CD4-positive, CD25-positive, alpha-beta regulatory T cell (primary cell): ENCODE measurements around the gene BSN. TPM values are rescaled to one million over a fixed set of nuclear protein-coding genes. Genes with fewer than 3 reads are reported as not detected.
"Not testable (repeated sequence)": the region's sequence is repeated elsewhere in the genome, so short reads cannot be mapped to it uniquely, and the experiment has no call there.

Source experiments
- ATAC-seq, 2 donors: fragments of 150-1000 bp; cut with Tn5 transposase; one replicate each; pipeline ENCODE4 v1.10.0; 2021; ENCODE audit warnings: low read depth in 2 of 2, moderate number of reproducible peaks in 2 of 2, moderate library complexity in 1 of 2
- DNase-seq, 3 donors: peaks; one replicate each; pipeline versions ENCODE4 v3.0.0 to v3.0.0-alpha.2; 2012 to 2022; ENCODE audit warnings: mixed read lengths in 1 of 3
- H3K27ac ChIP-seq: one replicate; pipeline ENCODE4 v1.7.0; 2013; ENCODE audit warnings: mild to moderate bottlenecking, low read length; ENCODE audit not compliant: insufficient read depth, poor library complexity, severe bottlenecking
- H3K27me3 ChIP-seq: one replicate; pipeline ENCODE4 v1.7.0; 2013; ENCODE audit warnings: low read length; ENCODE audit not compliant: control insufficient read depth, insufficient read depth
- H3K36me3 ChIP-seq: one replicate; pipeline ENCODE4 v1.7.0; 2013; ENCODE audit warnings: mild to moderate bottlenecking, low read length, moderate library complexity; ENCODE audit not compliant: control insufficient read depth, insufficient read depth
- H3K4me1 ChIP-seq: 2 replicates; pipeline ENCODE4 v1.7.0; 2013; ENCODE audit warnings: mild to moderate bottlenecking, low read length; ENCODE audit not compliant: insufficient read depth, control insufficient read depth, poor library complexity, severe bottlenecking
- H3K4me3 ChIP-seq: one replicate; pipeline ENCODE4 v1.7.0; 2013; ENCODE audit warnings: low read depth, mild to moderate bottlenecking, low read length, moderate library complexity
- H3K9me3 ChIP-seq, 2 experiments: 1 replicate in 1 of 2; 2 replicates in 1 of 2; pipeline ENCODE4 v1.7.0; 2013; ENCODE audit warnings: low read length in 2 of 2, mild to moderate bottlenecking in 1 of 2, moderate library complexity in 1 of 2; ENCODE audit not compliant: control insufficient read depth in 2 of 2
- H3K27ac Mint-ChIP-seq, 3 donors: one replicate each; pipeline ENCODE4 v1.8.0; 2020 to 2022; ENCODE audit warnings: mild to moderate bottlenecking in 3 of 3, mixed read lengths in 3 of 3, moderate library complexity in 2 of 3
- H3K27me3 Mint-ChIP-seq: one replicate; pipeline ENCODE4 v1.8.0; 2022; ENCODE audit warnings: mild to moderate bottlenecking, mixed read lengths
- H3K36me3 Mint-ChIP-seq: one replicate; pipeline ENCODE4 v1.8.0; 2020; ENCODE audit warnings: mixed read lengths
- H3K4me1 Mint-ChIP-seq, 4 donors: one replicate each; pipeline ENCODE4 v1.8.0; 2020 to 2022; ENCODE audit warnings: mixed read lengths in 4 of 4, mild to moderate bottlenecking in 1 of 4
- H3K4me3 Mint-ChIP-seq, 4 donors: one replicate each; pipeline ENCODE4 v1.8.0; 2020 to 2022; ENCODE audit warnings: mild to moderate bottlenecking in 4 of 4, mixed read lengths in 4 of 4, moderate library complexity in 3 of 4
- H3K9me3 Mint-ChIP-seq, 7 donors: one replicate each; pipeline ENCODE4 v1.8.0; 2020 to 2022; ENCODE audit warnings: mixed read lengths in 7 of 7, mild to moderate bottlenecking in 3 of 7, moderate library complexity in 2 of 7
- polyA plus RNA-seq, 4 donors: library from polyadenylated mRNA; unstranded; fragments of 300-500 nt; fragmentation: Illumina TruSeq; gene quantifications; one replicate each; pipeline ENCODE4 v1.2.3, GENCODE V29; 2021
- total RNA-seq: library from RNA; stranded (reverse); gene quantifications from one replicate; pipeline ENCODE4 v1.2.3, GENCODE V29; 2022

The BSN gene
- total and polyA plus RNA-seq, 5 donors from 2014 or later: 0.12 TPM; not detected in 4

- peaks cover 0 to 6% of the 10 kb centered on the region in 2 experiments for H3K9me3 ChIP-seq
- ATAC-seq (no peak), DNase-seq (no peak)
- Mint-ChIP-seq H3K9me3 (peaks cover 0 to 8% (median 0%) of the 10 kb centered on the region in 7 donors), H3K36me3 (no peaks in the 10 kb centered on the region), H3K27me3 (peaks cover 54% of the 10 kb centered on the region), H3K27ac (no peak overlapping the region), H3K4me3 (no peak overlapping the region), H3K4me1 (no peaks in the 10 kb centered on the region)
- no peak overlapping the region for H3K4me3 ChIP-seq
- H3K27ac ChIP-seq: no peak overlapping the region
- peaks cover 11% of the 10 kb centered on the region for H3K27me3 ChIP-seq
- no peaks in the 10 kb centered on the region for H3K36me3 ChIP-seq
- H3K4me1 ChIP-seq: no peaks in the 10 kb centered on the region
Observed at GRCh38 chr3:49563040-49563578, 8.8 kb downstream of the BSN start.

DNA sequence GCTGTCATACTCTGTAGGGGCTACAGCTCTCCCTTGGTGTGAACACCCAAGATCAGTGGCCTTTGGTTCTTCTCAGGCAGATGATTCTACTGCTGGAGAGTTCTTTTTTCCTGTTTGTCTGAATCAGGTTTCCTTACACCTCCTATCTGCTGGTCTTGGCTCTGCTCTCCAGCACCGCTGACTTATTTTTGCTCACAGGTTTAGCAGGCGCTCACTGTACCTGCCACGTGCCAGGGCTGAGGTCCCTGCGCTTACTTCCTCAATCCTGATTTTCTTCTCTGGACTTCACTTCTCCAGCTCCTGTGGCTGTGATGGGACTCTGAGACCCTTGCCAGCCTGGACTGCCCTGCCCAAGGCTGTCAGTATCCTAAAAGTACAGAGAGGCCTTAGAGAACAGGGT is 9.5 kb downstream of the BSN start:
- Mint-ChIP-seq H3K9me3 (peaks cover 0 to 8% (median 0%) of the 10 kb centered on the region in 7 donors), H3K4me1 (no peaks in the 10 kb centered on the region), H3K27me3 (peaks cover 51% of the 10 kb centered on the region), H3K4me3 (no peak overlapping the region), H3K27ac (no peak overlapping the region), H3K36me3 (no peaks in the 10 kb centered on the region)
- no peak for ATAC-seq
- no peaks in the 10 kb centered on the region for H3K36me3 ChIP-seq
- DNase-seq: no peak
- peaks cover 0 to 6% of the 10 kb centered on the region in 2 experiments for H3K9me3 ChIP-seq
- H3K27me3 ChIP-seq: peaks cover 6% of the 10 kb centered on the region
- H3K4me1 ChIP-seq: no peaks in the 10 kb centered on the region
- no peak overlapping the region for H3K27ac ChIP-seq
- no peak overlapping the region for H3K4me3 ChIP-seq

GRCh38 chr3:49566312-49566711 is 12.0 kb downstream of the BSN start:
- Mint-ChIP-seq H3K27me3 (peaks cover 32% of the 10 kb centered on the region), H3K27ac (no peak overlapping the region), H3K9me3 (no peaks in the 10 kb centered on the region), H3K4me3 (no peak overlapping the region), H3K4me1 (no peaks in the 10 kb centered on the region), H3K36me3 (no peaks in the 10 kb centered on the region)
- no peaks in the 10 kb centered on the region for H3K36me3 ChIP-seq
- H3K4me1 ChIP-seq: no peaks in the 10 kb centered on the region
- no peak for DNase-seq
- ATAC-seq: no peak
- H3K9me3 ChIP-seq: no peaks in the 10 kb centered on the region
- H3K4me3 ChIP-seq: no peak overlapping the region
- no peak overlapping the region for H3K27ac ChIP-seq
- H3K27me3 ChIP-seq: peaks cover 2% of the 10 kb centered on the region

DNA sequence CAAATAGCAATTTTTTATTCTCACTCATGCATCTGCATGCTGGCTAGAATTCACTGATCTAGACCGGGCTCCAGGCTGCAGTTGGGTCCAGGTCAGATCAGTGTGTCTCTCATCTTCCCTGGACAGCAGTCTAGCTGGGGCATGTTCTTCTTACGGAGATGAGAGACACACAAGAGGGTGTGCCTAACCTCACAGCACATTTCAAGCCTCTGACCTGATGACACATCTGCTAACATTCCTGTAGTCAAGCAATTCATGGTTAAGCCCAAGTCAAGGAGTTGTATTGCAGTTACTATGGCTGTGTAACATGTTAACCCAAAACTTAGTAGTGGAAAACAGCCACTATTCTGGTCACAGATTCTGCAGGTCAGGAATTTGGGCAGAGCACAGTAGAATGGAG is 13.1 kb downstream of the BSN start:
- H3K27me3 Mint-ChIP-seq: peaks cover 32% of the 10 kb centered on the region
- DNase-seq (no peak), ATAC-seq (no peak)
- Histone ChIP-seq H3K36me3 (no peaks in the 10 kb centered on the region), H3K27me3 (peaks cover 2% of the 10 kb centered on the region), H3K4me3 (no peak overlapping the region), H3K9me3 (no peaks in the 10 kb centered on the region), H3K27ac (no peak overlapping the region), H3K4me1 (no peaks in the 10 kb centered on the region)
- H3K27ac Mint-ChIP-seq: no peak overlapping the region
- H3K9me3 Mint-ChIP-seq: no peaks in the 10 kb centered on the region
- H3K4me1 Mint-ChIP-seq: no peaks in the 10 kb centered on the region
- no peak overlapping the region for H3K4me3 Mint-ChIP-seq
- H3K36me3 Mint-ChIP-seq: no peaks in the 10 kb centered on the region

- no peaks in the 10 kb centered on the region for H3K9me3 ChIP-seq
- H3K4me3 ChIP-seq: no peak overlapping the region
- no peak for DNase-seq
- no peaks in the 10 kb centered on the region for H3K4me1 ChIP-seq
- no peaks in the 10 kb centered on the region for H3K4me1 Mint-ChIP-seq
- peaks cover 23% of the 10 kb centered on the region for H3K27me3 Mint-ChIP-seq
- H3K36me3 Mint-ChIP-seq: no peaks in the 10 kb centered on the region
- no peaks in the 10 kb centered on the region for H3K9me3 Mint-ChIP-seq
- no peaks in the 10 kb centered on the region for H3K27me3 ChIP-seq
- no peak overlapping the region for H3K27ac ChIP-seq
- no peak overlapping the region for H3K27ac Mint-ChIP-seq
- ATAC-seq: no peak
- H3K4me3 Mint-ChIP-seq: no peak overlapping the region
- H3K36me3 ChIP-seq: no peaks in the 10 kb centered on the region
Observed at GRCh38 chr3:49568965-49569364, 14.7 kb downstream of the BSN start.

DNA sequence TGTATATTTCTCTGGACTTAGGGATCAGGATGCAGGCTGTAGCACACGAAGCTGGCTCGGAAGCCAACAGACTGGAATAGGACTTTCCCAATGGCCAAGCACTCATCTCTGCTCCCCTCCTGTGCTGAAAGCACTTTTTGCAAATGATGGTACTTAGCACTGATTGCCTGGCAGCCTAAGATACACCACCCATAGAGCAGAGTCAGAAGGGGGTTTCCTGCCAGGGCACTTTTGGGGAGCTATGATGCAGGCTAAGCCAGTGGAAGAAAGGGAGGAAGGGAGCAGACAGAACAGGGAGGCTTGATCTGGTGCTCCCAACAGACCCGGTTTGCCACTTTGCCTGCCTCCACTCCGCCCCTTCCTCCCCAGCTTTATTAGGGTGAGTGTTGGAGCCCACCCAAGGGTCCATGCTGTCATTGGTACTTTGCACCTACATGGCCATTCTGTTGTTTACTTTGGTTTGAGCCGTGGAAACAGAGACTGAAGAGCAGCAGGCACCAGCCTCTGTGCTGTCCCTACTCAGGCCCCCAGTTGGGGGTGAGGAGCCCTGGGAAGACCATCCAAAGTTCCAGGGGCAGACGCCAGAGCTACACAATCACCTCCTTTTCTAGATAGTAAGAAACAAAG is 15.9 kb downstream of the BSN start:
- Histone ChIP-seq H3K27me3 (no peaks in the 10 kb centered on the region), H3K27ac (no peak overlapping the region), H3K4me1 (no peaks in the 10 kb centered on the region), H3K36me3 (no peaks in the 10 kb centered on the region), H3K9me3 (no peaks in the 10 kb centered on the region), H3K4me3 (no peak overlapping the region)
- Mint-ChIP-seq H3K27me3 (peaks cover 20% of the 10 kb centered on the region), H3K36me3 (no peaks in the 10 kb centered on the region), H3K27ac (no peak overlapping the region), H3K9me3 (no peaks in the 10 kb centered on the region), H3K4me3 (no peak overlapping the region), H3K4me1 (no peaks in the 10 kb centered on the region)
- DNase-seq (no peak), ATAC-seq (no peak)

DNA sequence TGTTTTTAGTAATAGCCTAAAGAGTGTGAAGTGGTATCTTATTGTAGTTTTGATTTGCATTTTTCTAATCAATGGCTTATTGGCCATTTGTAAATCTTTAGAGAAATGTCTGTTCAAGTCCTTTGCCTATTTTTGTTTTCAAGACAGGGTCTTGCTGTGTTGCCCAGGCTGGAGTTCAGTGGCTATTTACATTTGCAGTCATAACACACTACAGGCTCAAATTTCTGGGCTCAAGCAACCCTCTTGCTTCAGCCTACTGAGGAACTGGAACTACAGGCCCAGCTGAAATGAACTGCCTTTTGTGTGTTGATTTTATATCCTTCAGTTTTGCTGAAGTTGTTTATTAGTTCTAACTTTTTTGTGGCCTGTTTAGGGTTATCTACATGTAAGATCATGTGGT is 27.9 kb downstream of the BSN start:
- Histone ChIP-seq H3K27ac (no peak overlapping the region), H3K4me3 (no peak overlapping the region), H3K36me3 (no peaks in the 10 kb centered on the region), H3K9me3 (no peaks in the 10 kb centered on the region), H3K27me3 (peaks cover 2% of the 10 kb centered on the region), H3K4me1 (no peaks in the 10 kb centered on the region)
- Mint-ChIP-seq H3K9me3 (peaks cover 0 to 3% (median 0%) of the 10 kb centered on the region in 7 donors), H3K36me3 (no peaks in the 10 kb centered on the region), H3K4me1 (no peaks in the 10 kb centered on the region), H3K4me3 (no peak overlapping the region), H3K27me3 (peaks cover 17% of the 10 kb centered on the region), H3K27ac (no peak overlapping the region)
- no peak for DNase-seq
- ATAC-seq: no peak

DNA sequence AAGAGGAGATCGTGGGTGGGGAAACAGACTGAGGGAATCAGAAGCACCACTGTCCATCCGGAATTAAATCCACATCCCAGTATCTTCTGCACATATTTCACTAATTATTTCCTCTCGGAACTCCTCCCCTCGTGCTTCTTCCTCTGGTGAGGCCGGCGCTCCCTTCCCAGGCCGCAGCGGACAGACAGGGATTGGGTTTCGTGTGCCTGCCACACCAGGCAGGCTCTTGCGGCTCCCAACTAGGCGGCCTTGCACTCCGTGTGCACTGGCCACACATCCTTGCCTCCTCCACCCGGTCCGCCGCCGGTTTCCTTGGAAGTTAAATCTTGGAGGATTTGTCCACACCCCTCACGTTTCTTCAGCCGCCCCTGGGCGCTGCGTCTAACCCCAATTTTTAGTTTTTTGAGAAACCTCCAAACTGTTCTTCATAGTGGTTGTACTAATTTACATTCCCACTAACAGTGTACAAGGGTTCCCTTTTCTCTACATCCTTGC is 31.0 kb downstream of the BSN start:
- not testable (repeated sequence) for DNase-seq, H3K9me3 Mint-ChIP-seq, H3K4me1 ChIP-seq, H3K36me3 Mint-ChIP-seq, H3K27ac Mint-ChIP-seq, H3K36me3 ChIP-seq, H3K27ac ChIP-seq, H3K4me3 Mint-ChIP-seq, H3K9me3 ChIP-seq, ATAC-seq, H3K4me3 ChIP-seq, H3K27me3 ChIP-seq, H3K4me1 Mint-ChIP-seq
- peaks cover 18% of the 10 kb centered on the region for H3K27me3 Mint-ChIP-seq
